Measurements from ENCODE around the gene LAMB3. TPM values are rescaled to one million over a fixed set of nuclear protein-coding genes. Genes with fewer than 3 reads are reported as not detected.
A peak's percentile ranks its signal among the peaks of the same experiment; 100 is the strongest.

The LAMB3 gene
- total RNA-seq, 1 donor from 2014 or later: 4.2 TPM

- no peak overlapping the region for H3K4me3 ChIP-seq (ENCODE audit: insufficient read depth, low read depth, low read length)
- DNase-seq (ENCODE audit: low read depth): no peak
- H3K27ac Mint-ChIP-seq (ENCODE audit: unreplicated experiment): no peak overlapping the region
- H3K9ac ChIP-seq (ENCODE audit: low read length): no peak overlapping the region
- H3K4me3 Mint-ChIP-seq (ENCODE audit: unreplicated experiment): no peak overlapping the region
- no peak overlapping the region for H3K4me2 ChIP-seq (ENCODE audit: low read length)
- no peaks in the 10 kb centered on the region for H3K9me3 Mint-ChIP-seq (ENCODE audit: unreplicated experiment)
- no peak for TF ChIP-seq EZH2 (IDR thresholded peaks at IDR 0.05; ENCODE audit: insufficient read depth, low read length)
- no peak for TF ChIP-seq CTCF (IDR thresholded peaks at IDR 0.05; ENCODE audit: insufficient read depth, low read depth, low read length)
- FAIRE-seq: no peak
- no peaks in the 10 kb centered on the region for H4K20me1 ChIP-seq (ENCODE audit: insufficient read depth, low read length)
- H3K36me3 ChIP-seq (ENCODE audit: insufficient read depth, low read length): no peaks in the 10 kb centered on the region
- no peaks in the 10 kb centered on the region for H3K9me3 ChIP-seq (ENCODE audit: insufficient read depth, low read depth, low read length)
- H3K36me3 Mint-ChIP-seq (ENCODE audit: low read depth, unreplicated experiment): no peaks in the 10 kb centered on the region
- no peaks in the 10 kb centered on the region for H3K27me3 ChIP-seq (ENCODE audit: insufficient read depth, low read length)
- H3K79me2 ChIP-seq (ENCODE audit: insufficient read depth, low read length): no peaks in the 10 kb centered on the region
- no peak overlapping the region for H2AFZ ChIP-seq (ENCODE audit: low read depth, low read length)
- no peak overlapping the region for H3K27ac ChIP-seq (ENCODE audit: low read depth, low read length)
- H3K4me1 ChIP-seq (ENCODE audit: insufficient read depth, low read length): peaks cover 53% of the 10 kb centered on the region
- H3K27me3 Mint-ChIP-seq (ENCODE audit: low read depth, unreplicated experiment): peaks cover 11% of the 10 kb centered on the region
- peaks cover 41% of the 10 kb centered on the region for H3K4me1 Mint-ChIP-seq (ENCODE audit: low read depth, unreplicated experiment)
Measured at GRCh38 chr1:209653915-209654351, 1.7 kb upstream of the LAMB3 start.

- no peak for TF ChIP-seq EZH2 (IDR thresholded peaks at IDR 0.05; ENCODE audit: insufficient read depth, low read length)
- TF ChIP-seq CTCF (IDR thresholded peaks at IDR 0.05; ENCODE audit: insufficient read depth, low read depth, low read length): no peak
- peak overlapping the region; percentile 28 for H3K4me2 ChIP-seq (ENCODE audit: low read length)
- FAIRE-seq: no peak
- peaks cover 63% of the 10 kb centered on the region for H3K4me1 ChIP-seq (ENCODE audit: insufficient read depth, low read length)
- H3K36me3 ChIP-seq (ENCODE audit: insufficient read depth, low read length): no peaks in the 10 kb centered on the region
- H3K36me3 Mint-ChIP-seq (ENCODE audit: low read depth, unreplicated experiment): no peaks in the 10 kb centered on the region
- no peak overlapping the region for H3K4me3 Mint-ChIP-seq (ENCODE audit: unreplicated experiment)
- H2AFZ ChIP-seq (ENCODE audit: low read depth, low read length): no peak overlapping the region
- no peak overlapping the region for H3K4me3 ChIP-seq (ENCODE audit: insufficient read depth, low read depth, low read length)
- H3K27me3 ChIP-seq (ENCODE audit: insufficient read depth, low read length): no peaks in the 10 kb centered on the region
- peak; percentile 67 for DNase-seq (ENCODE audit: low read depth)
- H4K20me1 ChIP-seq (ENCODE audit: insufficient read depth, low read length): no peaks in the 10 kb centered on the region
- H3K9ac ChIP-seq (ENCODE audit: low read length): no peak overlapping the region
- no peaks in the 10 kb centered on the region for H3K9me3 Mint-ChIP-seq (ENCODE audit: unreplicated experiment)
- H3K27ac ChIP-seq (ENCODE audit: low read depth, low read length): no peak overlapping the region
- H3K9me3 ChIP-seq (ENCODE audit: insufficient read depth, low read depth, low read length): no peaks in the 10 kb centered on the region
- H3K27ac Mint-ChIP-seq (ENCODE audit: unreplicated experiment): no peak overlapping the region
- peaks cover 49% of the 10 kb centered on the region for H3K4me1 Mint-ChIP-seq (ENCODE audit: low read depth, unreplicated experiment)
- no peaks in the 10 kb centered on the region for H3K79me2 ChIP-seq (ENCODE audit: insufficient read depth, low read length)
- peaks cover 11% of the 10 kb centered on the region for H3K27me3 Mint-ChIP-seq (ENCODE audit: low read depth, unreplicated experiment)
Measured at GRCh38 chr1:209652873-209653401, 712 bp upstream of the LAMB3 start.

GRCh38 chr1:209651138-209651587 is 1.1 kb downstream of the LAMB3 start:
- H4K20me1 ChIP-seq (ENCODE audit: insufficient read depth, low read length): no peaks in the 10 kb centered on the region
- TF ChIP-seq CTCF (IDR thresholded peaks at IDR 0.05; ENCODE audit: insufficient read depth, low read depth, low read length): no peak
- no peak for TF ChIP-seq EZH2 (IDR thresholded peaks at IDR 0.05; ENCODE audit: insufficient read depth, low read length)
- peak; percentile 62 for DNase-seq (ENCODE audit: low read depth)
- peaks cover 67% of the 10 kb centered on the region for H3K4me1 Mint-ChIP-seq (ENCODE audit: low read depth, unreplicated experiment)
- no peak overlapping the region for H3K4me3 ChIP-seq (ENCODE audit: insufficient read depth, low read depth, low read length)
- H3K9me3 ChIP-seq (ENCODE audit: insufficient read depth, low read depth, low read length): no peaks in the 10 kb centered on the region
- H3K79me2 ChIP-seq (ENCODE audit: insufficient read depth, low read length): no peaks in the 10 kb centered on the region
- H3K27ac Mint-ChIP-seq (ENCODE audit: unreplicated experiment): peak overlapping the region; percentile 82
- peaks cover 6% of the 10 kb centered on the region for H3K27me3 Mint-ChIP-seq (ENCODE audit: low read depth, unreplicated experiment)
- no peak overlapping the region for H3K4me3 Mint-ChIP-seq (ENCODE audit: unreplicated experiment)
- no peak overlapping the region for H3K9ac ChIP-seq (ENCODE audit: low read length)
- peak overlapping the region; percentile 35 for H3K4me2 ChIP-seq (ENCODE audit: low read length)
- peak overlapping the region; percentile 15 for H2AFZ ChIP-seq (ENCODE audit: low read depth, low read length)
- peaks cover 70% of the 10 kb centered on the region for H3K4me1 ChIP-seq (ENCODE audit: insufficient read depth, low read length)
- peak; percentile 60 for FAIRE-seq
- no peaks in the 10 kb centered on the region for H3K27me3 ChIP-seq (ENCODE audit: insufficient read depth, low read length)
- no peaks in the 10 kb centered on the region for H3K36me3 ChIP-seq (ENCODE audit: insufficient read depth, low read length)
- H3K9me3 Mint-ChIP-seq (ENCODE audit: unreplicated experiment): no peaks in the 10 kb centered on the region
- H3K36me3 Mint-ChIP-seq (ENCODE audit: low read depth, unreplicated experiment): no peaks in the 10 kb centered on the region
- H3K27ac ChIP-seq (ENCODE audit: low read depth, low read length): peak overlapping the region; percentile 53

Data from astrocyte (in vitro differentiated cells and primary cell).